Measurements from ENCODE around the gene KDM3A. TPM values are rescaled to one million over a fixed set of nuclear protein-coding genes. Genes with fewer than 3 reads are reported as not detected.

Gene KDM3A
- polyA plus RNA-seq, 1 experiment: 33.0 TPM

DNA sequence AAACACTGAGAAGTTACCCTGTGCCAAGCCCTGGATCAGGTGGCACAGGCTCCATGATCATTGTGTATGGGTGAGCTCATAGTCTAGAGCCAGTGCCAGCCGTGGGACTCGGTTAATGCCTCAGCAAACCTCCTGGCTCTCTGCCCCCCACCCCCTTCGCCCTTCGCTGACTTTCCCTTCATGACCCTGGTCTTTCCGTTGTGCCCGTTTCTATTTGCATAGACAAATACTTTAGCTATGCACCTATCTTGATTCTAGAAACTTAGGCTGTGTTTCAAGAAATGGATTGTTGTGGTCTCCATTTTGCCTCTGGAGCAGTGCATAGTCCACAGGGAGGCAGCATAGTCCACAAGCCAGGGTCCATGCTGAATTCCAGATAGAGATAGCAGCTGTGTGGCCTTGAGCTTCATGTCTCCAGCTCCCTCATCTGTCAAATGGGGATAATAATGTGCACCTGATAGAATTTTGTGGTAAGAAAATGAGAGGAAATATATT is 44.8 kb upstream of the KDM3A start:
- TF ChIP-seq, protein P1, sequence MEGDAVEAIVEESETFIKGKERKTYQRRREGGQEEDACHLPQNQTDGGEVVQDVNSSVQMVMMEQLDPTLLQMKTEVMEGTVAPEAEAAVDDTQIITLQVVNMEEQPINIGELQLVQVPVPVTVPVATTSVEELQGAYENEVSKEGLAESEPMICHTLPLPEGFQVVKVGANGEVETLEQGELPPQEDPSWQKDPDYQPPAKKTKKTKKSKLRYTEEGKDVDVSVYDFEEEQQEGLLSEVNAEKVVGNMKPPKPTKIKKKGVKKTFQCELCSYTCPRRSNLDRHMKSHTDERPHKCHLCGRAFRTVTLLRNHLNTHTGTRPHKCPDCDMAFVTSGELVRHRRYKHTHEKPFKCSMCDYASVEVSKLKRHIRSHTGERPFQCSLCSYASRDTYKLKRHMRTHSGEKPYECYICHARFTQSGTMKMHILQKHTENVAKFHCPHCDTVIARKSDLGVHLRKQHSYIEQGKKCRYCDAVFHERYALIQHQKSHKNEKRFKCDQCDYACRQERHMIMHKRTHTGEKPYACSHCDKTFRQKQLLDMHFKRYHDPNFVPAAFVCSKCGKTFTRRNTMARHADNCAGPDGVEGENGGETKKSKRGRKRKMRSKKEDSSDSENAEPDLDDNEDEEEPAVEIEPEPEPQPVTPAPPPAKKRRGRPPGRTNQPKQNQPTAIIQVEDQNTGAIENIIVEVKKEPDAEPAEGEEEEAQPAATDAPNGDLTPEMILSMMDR (IDR thresholded peaks at IDR 0.05; ENCODE audit: low read depth, low read length): peak; percentile 39
- POLR2A ChIA-PET: no interaction called here
- CTCF ChIA-PET: no interaction called here
- H3K4me3 ChIP-seq (ENCODE audit: low read depth, low read length): no peak overlapping the region
- no peaks in the 10 kb centered on the region for H3K9me3 ChIP-seq (ENCODE audit: control insufficient read depth, insufficient read depth, low read length)
- H3K27ac ChIP-seq (ENCODE audit: low read depth, low read length): no peak overlapping the region
- no peaks in the 10 kb centered on the region for H3K27me3 ChIP-seq (ENCODE audit: control insufficient read depth, insufficient read depth, low read length)
- DNase-seq (ENCODE audit: low read depth, low spot score): no peak

DNA sequence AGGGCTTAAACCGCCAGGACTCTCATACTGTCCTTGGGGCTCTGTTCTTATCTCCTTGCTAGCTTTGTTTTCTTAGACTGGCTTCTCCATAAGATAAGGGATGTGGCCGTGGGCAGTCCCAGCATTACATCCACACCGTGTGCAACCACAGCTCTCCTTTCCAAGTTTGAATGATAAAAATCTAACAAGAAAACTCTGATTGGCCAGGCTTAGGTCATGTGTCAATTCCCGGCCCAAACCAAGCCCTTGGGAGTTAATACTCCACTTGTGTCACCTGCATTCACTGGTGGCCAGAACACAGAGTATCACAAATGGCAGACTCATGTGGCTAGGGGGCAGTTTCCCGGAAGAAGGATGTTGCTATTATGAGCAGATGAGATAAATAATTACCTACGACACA is 43.2 kb upstream of the KDM3A start:
- ChIA-PET CTCF (no interaction called here), POLR2A (no interaction called here)
- H3K9me3 ChIP-seq (ENCODE audit: control insufficient read depth, insufficient read depth, low read length): no peaks in the 10 kb centered on the region
- H3K4me3 ChIP-seq (ENCODE audit: low read depth, low read length): no peak overlapping the region
- no peak for DNase-seq (ENCODE audit: low read depth, low spot score)
- no peaks in the 10 kb centered on the region for H3K27me3 ChIP-seq (ENCODE audit: control insufficient read depth, insufficient read depth, low read length)
- H3K27ac ChIP-seq (ENCODE audit: low read depth, low read length): no peak overlapping the region
- TF ChIP-seq, protein P1 (IDR thresholded peaks at IDR 0.05; ENCODE audit: low read depth, low read length): no peak

DNA sequence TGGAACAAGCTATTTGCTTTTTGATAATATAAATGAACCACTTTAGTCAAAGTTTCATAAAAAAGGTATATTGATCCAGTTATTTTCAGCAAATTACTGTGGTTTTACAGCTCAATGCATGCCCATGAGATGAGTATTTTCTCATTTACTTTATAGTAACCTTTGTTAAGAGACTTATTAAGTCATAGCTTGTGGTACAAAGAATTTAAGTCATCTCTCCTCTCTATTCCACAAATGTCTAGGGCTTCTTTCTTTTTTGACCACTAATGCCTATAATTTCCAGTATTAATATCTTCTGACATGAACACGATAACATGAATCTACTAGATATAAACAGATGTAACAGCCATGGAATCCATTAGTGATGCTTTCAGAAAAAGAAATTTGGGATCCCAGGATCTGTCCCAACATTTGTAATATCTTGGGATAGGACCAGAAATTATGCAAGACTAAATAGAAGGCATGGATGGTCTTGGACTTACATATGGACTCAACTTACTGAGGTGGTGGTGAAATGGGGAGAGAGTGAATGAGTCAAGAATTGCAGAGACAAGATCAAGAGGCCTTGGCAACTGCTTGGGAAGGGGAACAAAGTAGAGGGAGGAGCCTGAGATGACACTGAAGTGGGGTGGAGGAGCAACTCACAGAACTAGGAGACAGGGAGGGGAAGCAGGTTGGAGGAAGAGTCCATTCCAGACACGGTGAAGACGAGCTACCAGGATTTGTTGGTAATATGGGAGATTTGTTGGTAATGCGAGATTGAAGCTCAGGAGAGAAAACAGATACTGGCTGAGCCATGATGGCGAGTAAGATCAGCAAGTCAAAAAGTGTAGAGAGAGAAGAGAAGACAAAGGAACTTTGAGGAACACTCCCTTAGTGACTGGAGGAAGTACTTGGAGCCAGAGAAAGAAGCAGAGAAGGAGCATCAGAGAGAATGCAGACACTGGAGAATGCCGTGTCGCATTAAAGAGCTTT is 42.4 kb upstream of the KDM3A start:
- ChIA-PET CTCF (no interaction called here), POLR2A (no interaction called here)
- TF ChIP-seq, protein P1 (IDR thresholded peaks at IDR 0.05; ENCODE audit: low read depth, low read length): no peak
- Histone ChIP-seq H3K4me3 (ENCODE audit: low read depth, low read length) (no peak overlapping the region), H3K27me3 (ENCODE audit: control insufficient read depth, insufficient read depth, low read length) (no peaks in the 10 kb centered on the region), H3K27ac (ENCODE audit: low read depth, low read length) (no peak overlapping the region), H3K9me3 (ENCODE audit: control insufficient read depth, insufficient read depth, low read length) (no peaks in the 10 kb centered on the region)
- no peak for DNase-seq (ENCODE audit: low read depth, low spot score)

DNA sequence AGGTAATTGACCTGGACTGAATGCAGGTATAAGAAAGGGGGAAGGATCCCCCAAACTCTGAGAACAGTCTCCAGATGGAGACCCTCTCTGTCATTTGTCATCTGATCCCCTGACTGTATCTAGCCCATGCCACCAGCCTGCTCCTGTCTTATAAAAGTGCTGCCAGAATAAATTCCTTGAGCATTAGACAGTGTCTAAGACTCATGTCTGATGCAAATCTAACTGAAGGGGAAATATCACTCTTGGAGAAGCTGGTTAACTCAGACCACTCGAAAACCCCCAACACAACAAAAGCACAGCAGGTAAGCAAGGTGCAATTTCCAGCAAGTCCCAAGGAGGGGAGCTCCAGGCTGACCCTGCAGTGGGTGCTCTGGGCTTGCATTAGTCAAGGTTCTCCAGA is 40.9 kb upstream of the KDM3A start:
- Histone ChIP-seq H3K27ac (ENCODE audit: low read depth, low read length) (no peak overlapping the region), H3K9me3 (ENCODE audit: control insufficient read depth, insufficient read depth, low read length) (no peaks in the 10 kb centered on the region), H3K4me3 (ENCODE audit: low read depth, low read length) (no peak overlapping the region), H3K27me3 (ENCODE audit: control insufficient read depth, insufficient read depth, low read length) (no peaks in the 10 kb centered on the region)
- CTCF ChIA-PET: no interaction called here
- POLR2A ChIA-PET: interaction anchor here (0.7 kb wide), 1 partner anchor 236 kb away, joined by 3 read pairs; no protein-coding TSS in a partner anchor
- TF ChIP-seq, protein P1 (IDR thresholded peaks at IDR 0.05; ENCODE audit: low read depth, low read length): no peak
- DNase-seq (ENCODE audit: low read depth, low spot score): no peak

DNA sequence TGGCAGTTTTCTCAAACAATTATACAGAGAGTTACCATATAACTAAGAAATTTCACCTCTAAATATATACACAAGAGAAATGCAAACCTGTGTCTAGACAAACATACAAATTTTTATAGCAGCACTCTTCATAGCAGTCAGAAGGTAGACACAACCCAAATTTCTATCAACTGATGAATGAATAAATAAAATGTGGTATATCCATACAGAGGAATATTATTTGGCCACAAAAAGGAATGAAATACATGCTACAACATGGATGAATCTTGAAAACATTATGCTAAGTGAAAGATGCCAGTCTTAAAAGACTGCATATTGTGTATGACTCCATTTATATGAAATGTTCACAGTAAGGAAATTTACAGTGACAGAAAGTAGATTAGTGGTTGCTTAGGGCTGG is 30.6 kb upstream of the KDM3A start:
- Histone ChIP-seq H3K9me3 (ENCODE audit: control insufficient read depth, insufficient read depth, low read length) (no peaks in the 10 kb centered on the region), H3K27ac (ENCODE audit: low read depth, low read length) (no peak overlapping the region), H3K27me3 (ENCODE audit: control insufficient read depth, insufficient read depth, low read length) (peaks cover 2% of the 10 kb centered on the region), H3K4me3 (ENCODE audit: low read depth, low read length) (no peak overlapping the region)
- TF ChIP-seq, protein P1 (IDR thresholded peaks at IDR 0.05; ENCODE audit: low read depth, low read length): no peak
- DNase-seq (ENCODE audit: low read depth, low spot score): no peak
- CTCF ChIA-PET: no interaction called here
- POLR2A ChIA-PET: no interaction called here

All from AG04450 (cell line).